ENCODE measurements around the gene TBX4. TPM values are rescaled to one million over a fixed set of nuclear protein-coding genes. Genes with fewer than 3 reads are reported as not detected.

TBX4 gene
- polyA plus RNA-seq, 4 donors: 16.8 TPM; not detected in 3

DNA sequence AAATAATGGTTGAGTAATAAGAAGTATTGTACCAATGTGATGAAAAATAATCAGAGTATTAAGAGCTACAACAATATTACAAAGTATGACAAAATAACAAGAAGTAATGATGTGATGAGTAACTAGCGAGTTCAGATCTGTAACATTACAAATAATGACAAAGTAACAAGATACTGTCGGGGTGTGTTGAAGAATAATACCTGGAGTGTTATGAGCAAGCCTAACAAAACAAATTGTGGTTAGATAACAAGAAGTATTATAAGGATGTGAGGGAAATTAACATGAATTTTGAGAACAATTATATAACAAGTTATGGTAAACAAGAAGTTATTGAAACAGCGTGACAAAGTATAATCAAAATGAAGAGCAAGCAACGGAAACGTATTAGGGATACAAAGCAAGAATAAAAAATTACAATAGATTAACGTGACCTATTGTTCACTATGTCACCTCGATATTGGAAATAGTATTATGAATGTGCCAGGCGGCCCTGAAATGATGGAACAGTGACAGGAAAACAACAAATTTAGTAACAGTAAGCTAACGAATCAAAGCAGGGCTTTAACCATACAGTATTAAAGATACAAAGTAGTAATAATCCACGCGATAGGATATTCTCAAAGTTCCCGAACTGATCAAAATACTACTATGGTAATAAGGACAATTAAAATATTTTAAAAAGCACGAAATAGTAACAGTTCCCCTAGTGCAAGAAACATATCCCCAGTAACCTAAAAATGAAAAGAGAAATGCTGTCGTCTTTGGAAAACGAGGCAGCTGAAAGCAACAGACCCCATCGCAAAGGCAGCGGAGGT is 1.6 kb downstream of the TBX4 start:
- peaks cover 18 to 87% (median 66%) of the 10 kb centered on the region in 3 donors for H3K27me3 ChIP-seq (ENCODE audit: control insufficient read depth in 3 of 3, insufficient read depth in 3 of 3, low read length in 3 of 3)
- peak; percentile 41 for FAIRE-seq

DNA sequence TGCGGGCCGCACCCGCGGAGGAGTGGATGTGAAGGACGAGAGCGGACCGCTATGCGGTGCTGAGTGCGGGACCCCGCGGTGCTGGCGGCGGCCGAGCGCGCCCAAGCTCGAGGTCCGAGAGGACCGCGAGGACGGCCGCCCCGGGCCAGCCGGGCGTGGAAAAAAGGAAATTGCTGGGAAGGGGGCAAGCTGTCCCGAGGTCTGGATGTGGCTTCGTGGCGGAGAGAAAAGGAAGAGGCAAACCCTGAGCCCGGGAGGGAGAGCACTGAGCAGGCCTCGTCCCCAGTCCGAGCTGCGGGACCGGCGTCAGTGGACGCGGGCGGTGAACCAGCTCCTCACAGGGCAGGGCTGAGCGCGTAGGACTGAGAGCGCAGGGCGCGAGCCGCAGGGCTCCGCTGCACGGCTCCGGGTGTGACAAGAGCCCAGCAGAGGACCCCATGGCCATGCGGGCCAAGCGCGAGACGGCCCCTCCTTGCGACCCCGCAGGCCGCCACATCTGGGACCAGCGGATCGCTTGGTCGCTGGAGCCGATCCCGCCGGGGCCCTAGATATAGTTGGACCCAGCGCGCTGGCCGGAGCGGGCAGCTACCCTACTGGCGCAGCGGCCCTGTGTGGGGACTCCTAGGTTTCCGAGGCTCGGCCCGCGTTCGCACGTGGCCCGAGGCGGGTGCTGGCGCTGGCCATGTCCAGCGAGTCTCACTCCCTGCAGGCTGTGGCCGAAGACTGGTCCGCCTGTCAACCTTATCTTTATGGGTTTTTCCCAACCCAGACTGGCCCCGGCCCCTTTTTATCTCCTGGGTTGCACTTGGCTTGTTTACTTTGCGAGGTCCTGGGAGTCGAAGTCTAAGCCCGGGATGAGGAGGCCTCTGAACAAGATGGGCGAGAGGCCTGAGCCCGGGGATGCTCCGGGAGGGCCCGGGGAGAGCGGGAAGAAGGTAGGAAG is 2.4 kb downstream of the TBX4 start:
- no peaks in the 10 kb centered on the region for H3K9me3 ChIP-seq (ENCODE audit: control insufficient read depth in 2 of 2, insufficient read depth in 1 of 2, low read depth in 1 of 2, low read length in 1 of 2)
- no peak overlapping the region for H3K4me3 ChIP-seq (ENCODE audit: low read depth in 1 of 3, low read length in 3 of 3)
- DNase-seq (peak in 1 of 2 donors; percentile 89), FAIRE-seq (no peak)
- no peak overlapping the region for H3K27ac ChIP-seq (ENCODE audit: low read depth in 1 of 3, low read length in 2 of 3)
- peaks cover 0 to 46% (median 0%) of the 10 kb centered on the region in 3 donors for H3K4me1 ChIP-seq (ENCODE audit: control insufficient read depth in 3 of 3, insufficient read depth in 2 of 3, low read depth in 1 of 3, low read length in 2 of 3)
- H3K27me3 ChIP-seq (ENCODE audit: control insufficient read depth in 3 of 3, insufficient read depth in 3 of 3, low read length in 3 of 3): peaks cover 18 to 94% (median 66%) of the 10 kb centered on the region in 3 donors
- 7 to 10% (median 9%) methylated on average over 76 to 86 of the region's 86 CpGs for WGBS, 3 donors
- H3K36me3 ChIP-seq (ENCODE audit: control insufficient read depth in 3 of 3, insufficient read depth in 2 of 3, low read depth in 1 of 3, low read length in 3 of 3): no peaks in the 10 kb centered on the region

More for the DNA sequence above, 1.6 kb downstream of the TBX4 start:
- peaks cover 0 to 46% (median 0%) of the 10 kb centered on the region in 3 donors for H3K4me1 ChIP-seq (ENCODE audit: control insufficient read depth in 3 of 3, insufficient read depth in 2 of 3, low read depth in 1 of 3, low read length in 2 of 3)
- no peak overlapping the region for H3K27ac ChIP-seq (ENCODE audit: low read depth in 1 of 3, low read length in 2 of 3)
- H3K36me3 ChIP-seq (ENCODE audit: control insufficient read depth in 3 of 3, insufficient read depth in 2 of 3, low read depth in 1 of 3, low read length in 3 of 3): no peaks in the 10 kb centered on the region
- DNase-seq: no peak
- 16% methylated on average over 17 of the region's 17 CpGs for WGBS, 3 donors
- H3K9me3 ChIP-seq (ENCODE audit: control insufficient read depth in 2 of 2, insufficient read depth in 1 of 2, low read depth in 1 of 2, low read length in 1 of 2): no peaks in the 10 kb centered on the region
- H3K4me3 ChIP-seq (ENCODE audit: low read depth in 1 of 3, low read length in 3 of 3): no peak overlapping the region

DNA sequence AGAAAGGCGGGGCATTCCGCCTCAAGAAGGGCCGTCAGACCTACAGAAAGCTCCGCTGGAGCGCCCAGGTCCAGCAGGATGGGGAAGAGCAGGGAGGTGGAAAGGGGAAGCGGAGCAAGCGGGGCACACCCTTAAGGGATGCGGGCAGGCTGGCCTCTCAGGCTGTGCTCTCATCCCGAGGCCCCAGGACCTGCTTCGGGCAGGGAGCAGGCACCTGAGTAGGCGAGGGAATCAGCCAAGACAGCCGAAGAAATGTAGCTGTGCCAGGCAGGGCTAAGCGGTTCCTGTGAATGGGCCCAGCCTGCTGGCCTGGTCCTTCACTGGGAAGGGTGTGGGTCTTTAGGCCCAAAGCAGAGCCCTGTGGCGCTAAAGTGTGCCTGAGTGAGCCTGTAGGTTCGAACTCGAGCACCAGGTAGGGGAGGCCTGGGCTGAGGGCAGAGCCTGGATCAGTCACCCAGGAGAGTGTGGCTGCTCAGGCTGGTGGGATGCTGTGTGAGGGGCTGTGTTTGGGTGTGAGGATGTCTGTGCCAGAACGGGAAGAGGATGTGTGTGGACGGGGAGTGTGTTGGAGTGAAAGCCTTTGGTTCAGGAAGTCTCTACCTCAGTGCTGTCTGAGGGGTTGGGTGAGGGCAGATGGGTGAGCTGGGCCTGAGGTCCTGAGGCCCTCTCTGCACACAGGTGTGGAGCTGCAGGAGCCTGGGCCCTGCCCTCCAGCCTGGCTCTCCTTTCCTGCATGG is 3.3 kb downstream of the TBX4 start:
- Histone ChIP-seq H3K27ac (ENCODE audit: low read depth in 1 of 3, low read length in 2 of 3) (no peak overlapping the region), H3K4me1 (ENCODE audit: control insufficient read depth in 3 of 3, insufficient read depth in 2 of 3, low read depth in 1 of 3, low read length in 2 of 3) (peaks cover 0 to 46% (median 0%) of the 10 kb centered on the region in 3 donors), H3K4me3 (ENCODE audit: low read depth in 1 of 3, low read length in 3 of 3) (no peak overlapping the region), H3K36me3 (ENCODE audit: control insufficient read depth in 3 of 3, insufficient read depth in 2 of 3, low read depth in 1 of 3, low read length in 3 of 3) (no peaks in the 10 kb centered on the region), H3K27me3 (ENCODE audit: control insufficient read depth in 3 of 3, insufficient read depth in 3 of 3, low read length in 3 of 3) (peaks cover 18 to 94% (median 66%) of the 10 kb centered on the region in 3 donors), H3K9me3 (ENCODE audit: control insufficient read depth in 2 of 2, insufficient read depth in 1 of 2, low read depth in 1 of 2, low read length in 1 of 2) (no peaks in the 10 kb centered on the region)
- DNase-seq (no peak), FAIRE-seq (no peak)
- WGBS, 3 donors: 34 to 46% (median 44%) methylated on average over 18 of the region's 18 CpGs

DNA sequence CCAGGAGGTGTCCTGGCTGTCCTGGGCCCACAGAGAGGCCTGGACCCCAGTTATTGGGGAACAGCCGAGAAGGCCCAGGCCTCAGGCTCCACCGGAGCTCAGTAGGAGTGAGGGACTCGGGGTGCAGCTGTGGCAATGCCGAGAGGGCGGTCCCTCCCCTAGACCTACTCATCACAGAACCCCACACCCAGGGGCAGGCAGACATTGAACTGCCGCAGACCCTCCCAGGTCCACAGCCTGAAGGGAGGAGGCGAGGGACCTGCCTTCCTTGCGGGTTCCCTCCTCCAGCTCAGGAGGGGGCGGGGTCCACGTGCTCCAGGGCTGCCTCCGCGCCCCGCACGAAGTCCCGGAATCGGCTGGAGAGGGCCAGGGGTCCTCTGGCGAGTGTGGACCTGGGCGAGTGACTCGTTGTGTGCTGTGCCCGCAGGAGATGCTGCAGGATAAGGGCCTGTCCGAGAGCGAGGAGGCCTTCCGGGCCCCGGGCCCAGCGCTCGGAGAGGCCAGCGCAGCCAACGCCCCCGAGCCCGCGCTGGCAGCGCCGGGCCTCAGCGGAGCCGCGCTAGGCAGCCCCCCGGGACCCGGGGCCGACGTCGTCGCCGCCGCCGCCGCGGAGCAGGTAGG is 3.9 kb downstream of the TBX4 start:
- FAIRE-seq (no peak), DNase-seq (no peak)
- Histone ChIP-seq H3K27me3 (ENCODE audit: control insufficient read depth in 3 of 3, insufficient read depth in 3 of 3, low read length in 3 of 3) (peaks cover 18 to 94% (median 63%) of the 10 kb centered on the region in 3 donors), H3K4me3 (ENCODE audit: low read depth in 1 of 3, low read length in 3 of 3) (no peak overlapping the region), H3K9me3 (ENCODE audit: control insufficient read depth in 2 of 2, insufficient read depth in 1 of 2, low read depth in 1 of 2, low read length in 1 of 2) (no peaks in the 10 kb centered on the region), H3K4me1 (ENCODE audit: control insufficient read depth in 3 of 3, insufficient read depth in 2 of 3, low read depth in 1 of 3, low read length in 2 of 3) (peaks cover 0 to 48% (median 0%) of the 10 kb centered on the region in 3 donors), H3K27ac (ENCODE audit: low read depth in 1 of 3, low read length in 2 of 3) (no peak overlapping the region), H3K36me3 (ENCODE audit: control insufficient read depth in 3 of 3, insufficient read depth in 2 of 3, low read depth in 1 of 3, low read length in 3 of 3) (no peaks in the 10 kb centered on the region)
- 24 to 37% (median 33%) methylated on average over 47 of the region's 47 CpGs for WGBS, 3 donors

DNA sequence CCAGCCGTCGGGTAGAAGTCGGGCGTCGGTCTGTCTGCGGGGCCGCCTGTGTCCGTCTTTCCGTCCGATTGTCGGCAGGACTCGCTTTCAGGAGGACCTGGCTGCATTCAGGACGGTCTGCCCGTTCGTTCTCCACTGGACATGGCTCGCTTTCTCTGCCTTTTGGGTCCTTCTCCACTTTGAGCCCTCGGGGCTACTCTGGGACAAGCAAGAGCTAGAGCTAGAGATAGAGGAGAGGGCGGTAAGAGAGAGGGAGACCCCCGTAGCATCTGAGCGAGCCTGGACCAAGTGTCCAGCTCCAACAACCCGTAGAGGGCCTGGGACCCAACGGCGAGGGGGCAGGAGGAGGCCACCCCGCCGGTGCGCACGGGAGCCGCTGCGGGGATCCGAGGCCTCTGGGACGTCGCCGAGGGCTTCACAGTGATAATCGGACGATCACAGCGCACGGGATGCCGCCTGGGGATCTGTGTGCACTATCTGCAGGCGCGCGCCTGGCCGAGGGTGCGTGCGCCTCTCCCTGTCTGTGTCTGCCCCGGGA is 4.5 kb downstream of the TBX4 start:
- H3K4me1 ChIP-seq (ENCODE audit: control insufficient read depth in 3 of 3, insufficient read depth in 2 of 3, low read depth in 1 of 3, low read length in 2 of 3): peaks cover 0 to 54% (median 0%) of the 10 kb centered on the region in 3 donors

DNA sequence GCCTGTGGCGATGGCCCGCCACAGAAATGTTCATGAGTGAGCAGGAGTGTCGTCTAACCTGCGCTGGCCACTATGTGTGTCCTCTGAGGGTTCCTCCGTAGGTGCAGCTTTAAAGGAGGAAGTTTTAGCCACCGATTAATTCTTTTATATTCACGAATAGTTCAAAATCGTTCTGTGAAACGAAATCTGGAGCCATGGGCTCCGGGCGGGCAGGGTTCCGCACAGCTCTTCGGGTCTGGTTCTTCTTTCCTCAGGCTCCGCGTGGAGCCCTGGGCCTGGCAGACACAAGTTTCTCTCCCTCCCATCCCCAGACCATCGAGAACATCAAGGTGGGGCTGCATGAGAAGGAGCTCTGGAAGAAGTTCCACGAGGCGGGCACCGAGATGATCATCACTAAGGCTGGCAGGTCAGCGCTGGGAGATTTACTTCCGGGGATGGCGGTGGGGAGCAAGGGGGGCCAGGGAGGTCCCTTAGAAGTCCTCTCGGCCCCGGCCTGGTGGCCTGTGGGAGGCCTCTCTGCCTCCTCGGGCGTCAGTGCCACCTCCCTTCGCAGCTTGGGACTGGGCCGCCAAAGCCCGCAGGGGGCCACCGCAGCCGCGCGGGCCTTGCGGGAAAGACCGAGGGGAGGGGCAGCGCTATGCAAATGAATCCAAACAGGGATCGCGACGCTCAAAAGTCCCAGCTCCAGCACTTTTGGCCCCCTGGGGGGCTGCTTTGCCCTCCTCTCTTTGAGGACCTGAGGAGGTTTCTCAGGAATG is 5.2 kb downstream of the TBX4 start:
- Histone ChIP-seq H3K36me3 (ENCODE audit: control insufficient read depth in 3 of 3, insufficient read depth in 2 of 3, low read depth in 1 of 3, low read length in 3 of 3) (no peaks in the 10 kb centered on the region), H3K27me3 (ENCODE audit: control insufficient read depth in 3 of 3, insufficient read depth in 3 of 3, low read length in 3 of 3) (peaks cover 15 to 94% (median 57%) of the 10 kb centered on the region in 3 donors), H3K9me3 (ENCODE audit: control insufficient read depth in 2 of 2, insufficient read depth in 1 of 2, low read depth in 1 of 2, low read length in 1 of 2) (no peaks in the 10 kb centered on the region), H3K4me3 (ENCODE audit: low read depth in 1 of 3, low read length in 3 of 3) (no peak overlapping the region), H3K4me1 (ENCODE audit: control insufficient read depth in 3 of 3, insufficient read depth in 2 of 3, low read depth in 1 of 3, low read length in 2 of 3) (peaks cover 0 to 56% (median 0%) of the 10 kb centered on the region in 3 donors), H3K27ac (ENCODE audit: low read depth in 1 of 3, low read length in 2 of 3) (no peak overlapping the region)
- whole genome bisulfite sequencing, 3 donors: 3 to 7% (median 4%) methylated on average over 39 of the region's 39 CpGs
- no peak for FAIRE-seq
- no peak for DNase-seq

More for the DNA sequence above, 4.5 kb downstream of the TBX4 start:
- no peaks in the 10 kb centered on the region for H3K9me3 ChIP-seq (ENCODE audit: control insufficient read depth in 2 of 2, insufficient read depth in 1 of 2, low read depth in 1 of 2, low read length in 1 of 2)
- 9 to 11% (median 10%) methylated on average over 36 to 45 of the region's 45 CpGs for WGBS, 3 donors
- no peak overlapping the region for H3K27ac ChIP-seq (ENCODE audit: low read depth in 1 of 3, low read length in 2 of 3)
- peaks cover 12 to 94% (median 62%) of the 10 kb centered on the region in 3 donors for H3K27me3 ChIP-seq (ENCODE audit: control insufficient read depth in 3 of 3, insufficient read depth in 3 of 3, low read length in 3 of 3)
- H3K4me3 ChIP-seq (ENCODE audit: low read depth in 1 of 3, low read length in 3 of 3): no peak overlapping the region
- H3K36me3 ChIP-seq (ENCODE audit: control insufficient read depth in 3 of 3, insufficient read depth in 2 of 3, low read depth in 1 of 3, low read length in 3 of 3): no peaks in the 10 kb centered on the region
- DNase-seq (no peak), FAIRE-seq (no peak)

DNA sequence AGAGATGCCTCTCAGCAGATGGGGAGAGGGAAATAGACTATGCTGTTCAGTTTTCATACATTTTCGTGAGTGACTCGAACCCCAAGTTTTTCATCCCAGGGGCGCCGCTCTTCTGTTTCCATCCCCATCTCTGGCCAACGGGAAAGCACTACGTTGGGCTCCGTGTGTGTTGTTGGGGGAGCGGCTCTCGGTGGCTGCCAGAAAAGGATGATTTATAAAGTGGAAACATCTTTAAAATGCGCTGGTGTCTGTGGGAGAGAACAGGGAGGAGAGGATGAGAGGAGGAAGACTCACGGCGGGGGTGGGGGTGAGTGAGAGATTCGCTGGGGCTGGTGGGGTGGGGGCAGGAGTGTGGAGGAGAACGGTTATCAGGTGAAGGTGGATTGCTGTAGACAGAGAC is 5.8 kb downstream of the TBX4 start:
- H3K9me3 ChIP-seq (ENCODE audit: control insufficient read depth in 2 of 2, insufficient read depth in 1 of 2, low read depth in 1 of 2, low read length in 1 of 2): no peaks in the 10 kb centered on the region
- no peak overlapping the region for H3K4me3 ChIP-seq (ENCODE audit: low read depth in 1 of 3, low read length in 3 of 3)
- FAIRE-seq: no peak
- H3K36me3 ChIP-seq (ENCODE audit: control insufficient read depth in 3 of 3, insufficient read depth in 2 of 3, low read depth in 1 of 3, low read length in 3 of 3): no peaks in the 10 kb centered on the region
- 10 to 16% (median 11%) methylated on average over 14 of the region's 14 CpGs for WGBS, 3 donors
- peaks cover 0 to 56% (median 0%) of the 10 kb centered on the region in 3 donors for H3K4me1 ChIP-seq (ENCODE audit: control insufficient read depth in 3 of 3, insufficient read depth in 2 of 3, low read depth in 1 of 3, low read length in 2 of 3)
- H3K27me3 ChIP-seq (ENCODE audit: control insufficient read depth in 3 of 3, insufficient read depth in 3 of 3, low read length in 3 of 3): peaks cover 15 to 95% (median 59%) of the 10 kb centered on the region in 3 donors
- no peak overlapping the region for H3K27ac ChIP-seq (ENCODE audit: low read depth in 1 of 3, low read length in 2 of 3)
- DNase-seq: no peak

Measured in small intestine (tissue), 7 donors.